Smooth muscle cell (in vitro differentiated cells): Measurements from ENCODE around the gene NABP1. TPM values are rescaled to one million over a fixed set of nuclear protein-coding genes. Genes with fewer than 3 reads are reported as not detected.
A peak's percentile ranks its signal among the peaks of the same experiment; 100 is the strongest.

Experiments
- DNase-seq: peaks from one replicate; lab custom pipeline; 2025; ENCODE audit not compliant: unreplicated experiment; lab: John Stamatoyannopoulos, UW
- H2AFZ ChIP-seq: fragments of 200-600 bp; sonication (generic); 2 replicates; pipeline ENCODE4 v1.6.0; 2016; ENCODE audit warnings: antibody characterized with exemption, low read depth, mild to moderate bottlenecking
- H3F3A ChIP-seq: fragments of 200-600 bp; sonication (generic); 2 replicates; pipeline ENCODE4 v1.6.0; 2017; ENCODE audit warnings: antibody characterized with exemption, low read depth
- H3K27ac ChIP-seq: fragments of 200-600 bp; sonication (generic); 2 replicates; pipeline ENCODE4 v1.5.1; 2016; ENCODE audit warnings: low read depth, mild to moderate bottlenecking
- H3K27me3 ChIP-seq: fragments of 200-600 bp; sonication (generic); 2 replicates; pipeline ENCODE4 v1.6.1; 2016; ENCODE audit warnings: low read depth, mild to moderate bottlenecking
- H3K36me3 ChIP-seq: fragments of 200-600 bp; sonication (generic); 2 replicates; pipeline ENCODE4 v1.5.1; 2016; ENCODE audit warnings: low read depth
- H3K4me1 ChIP-seq: fragments of 200-600 bp; sonication (generic); 2 replicates; pipeline ENCODE4 v1.5.1; 2016; ENCODE audit warnings: low read depth
- H3K4me2 ChIP-seq: fragments of 200-600 bp; sonication (generic); 2 replicates; pipeline ENCODE4 v1.6.0; 2016; ENCODE audit warnings: mild to moderate bottlenecking
- H3K4me3 ChIP-seq: fragments of 200-600 bp; sonication (generic); 2 replicates; pipeline ENCODE4 v1.5.1; 2016; ENCODE audit warnings: mild to moderate bottlenecking
- H3K79me2 ChIP-seq: fragments of 200-600 bp; sonication (generic); 2 replicates; pipeline ENCODE4 v1.6.0; 2016; ENCODE audit warnings: low read depth, mild to moderate bottlenecking
- H3K9ac ChIP-seq: fragments of 200-600 bp; sonication (generic); 2 replicates; pipeline ENCODE4 v1.6.0; 2016; ENCODE audit warnings: low read depth
- H3K9me3 ChIP-seq: fragments of 200-600 bp; sonication (generic); replicated peaks from 2 replicates; pipeline ENCODE4 v1.5.1; 2016; ENCODE audit warnings: low read depth
- H4K20me1 ChIP-seq: fragments of 200-600 bp; sonication (generic); 2 replicates; pipeline ENCODE4 v1.6.0; 2016; ENCODE audit warnings: low read depth
- CTCF ChIP-seq: fragments of 200-600 bp; sonication (generic); IDR thresholded peaks from 2 replicates; pipeline ENCODE4 v1.5.1; 2017; ENCODE audit warnings: borderline replicate concordance, mild to moderate bottlenecking, antibody characterized with exemption; ENCODE audit not compliant: insufficient read depth, poor library complexity, severe bottlenecking
- WGBS: methylation state at CpG from one replicate; pipeline ENCODE4 v1.1.7; 2016; ENCODE audit warnings: low lambda C conversion rate; 5-methylcytosine and 5-hydroxymethylcytosine counted together
- polyA plus RNA-seq: library from polyadenylated mRNA; unstranded; fragments of >200 nt; fragmentation: Nextera tagmentation; extraction: Ambion mirVana; gene quantifications from 2 replicates; pipeline ENCODE4 v1.2.1, GENCODE V29; 2016
- total RNA-seq: library from RNA; depleted of rRNA; stranded (reverse); fragments of >200 nt; gene quantifications from 2 replicates; pipeline ENCODE4 v1.2.3, GENCODE V29; 2014

Gene NABP1, protein sequence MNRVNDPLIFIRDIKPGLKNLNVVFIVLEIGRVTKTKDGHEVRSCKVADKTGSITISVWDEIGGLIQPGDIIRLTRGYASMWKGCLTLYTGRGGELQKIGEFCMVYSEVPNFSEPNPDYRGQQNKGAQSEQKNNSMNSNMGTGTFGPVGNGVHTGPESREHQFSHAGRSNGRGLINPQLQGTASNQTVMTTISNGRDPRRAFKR
- total RNA-seq (38.3 and 44.9 TPM in 2 replicates), polyA plus RNA-seq (7.8 and 20.4 TPM in 2 replicates)

- H2AFZ ChIP-seq: no peak within 1 kb of the TSS
- under 1% methylated on average over 45 of the region's 66 CpGs for WGBS
- peak within 1 kb of the TSS; percentile 98 for H3K9ac ChIP-seq
- H3K9me3 ChIP-seq: no peaks in the 10 kb centered on the region
- H3K27ac ChIP-seq: peak within 1 kb of the TSS; percentile 99
- H3F3A ChIP-seq: no peaks in the 10 kb centered on the region
- H3K4me3 ChIP-seq: peak within 1 kb of the TSS; percentile 72
- H4K20me1 ChIP-seq: no peaks in the 10 kb centered on the region
- H3K4me2 ChIP-seq: peak within 1 kb of the TSS; percentile 94
- H3K27me3 ChIP-seq: no peaks in the 10 kb centered on the region
- peaks cover under 1% of the 10 kb centered on the region for H3K36me3 ChIP-seq
- H3K79me2 ChIP-seq: peaks cover 20% of the 10 kb centered on the region
- no peak for TF ChIP-seq CTCF
- peak; percentile 93 for DNase-seq
- peaks cover 6% of the 10 kb centered on the region for H3K4me1 ChIP-seq
Measured at GRCh38 chr2:191677646-191678436, at the start of gene NABP1. TSS of gene NABP1 (plus strand) at chr2:191678136. CDS start at chr2:191678615, 479 bp downstream.

- Histone ChIP-seq H3F3A (peaks cover 6% of the 10 kb centered on the region), H3K79me2 (no peaks in the 10 kb centered on the region), H3K9me3 (no peaks in the 10 kb centered on the region), H4K20me1 (no peaks in the 10 kb centered on the region), H3K4me1 (peaks cover 5% of the 10 kb centered on the region), H3K4me3 (no peak overlapping the region), H3K9ac (no peak overlapping the region), H2AFZ (no peak overlapping the region), H3K36me3 (no peaks in the 10 kb centered on the region), H3K4me2 (no peak overlapping the region), H3K27me3 (no peaks in the 10 kb centered on the region), H3K27ac (no peak overlapping the region)
- TF ChIP-seq CTCF: no peak
- WGBS: 79% methylated on average over 7 of the region's 7 CpGs
- DNase-seq: no peak
Measured at GRCh38 chr2:191629001-191629453, 48.9 kb upstream of the NABP1 start.

GRCh38 chr2:191629976-191630712, 47.8 kb upstream of the NABP1 start:
- H3K4me2 ChIP-seq: no peak overlapping the region
- H3K9ac ChIP-seq: no peak overlapping the region
- H3K36me3 ChIP-seq: no peaks in the 10 kb centered on the region
- H3K9me3 ChIP-seq: no peaks in the 10 kb centered on the region
- 83% methylated on average over 1 of the region's 1 CpG for WGBS
- H2AFZ ChIP-seq: no peak overlapping the region
- no peak for DNase-seq
- no peak overlapping the region for H3K4me3 ChIP-seq
- H3K4me1 ChIP-seq: peaks cover 5% of the 10 kb centered on the region
- H3K27me3 ChIP-seq: no peaks in the 10 kb centered on the region
- peaks cover 10% of the 10 kb centered on the region for H3F3A ChIP-seq
- H3K79me2 ChIP-seq: no peaks in the 10 kb centered on the region
- H3K27ac ChIP-seq: no peak overlapping the region
- no peak for TF ChIP-seq CTCF
- H4K20me1 ChIP-seq: no peaks in the 10 kb centered on the region
